HG03442 (cell line): Measurements from ENCODE around the gene PDIA4.

Source experiments
- ATAC-seq: cut with Tn5 transposase; IDR thresholded peaks from one replicate; pipeline ENCODE4 v1.9.1; 2021; ENCODE audit warnings: mild to moderate bottlenecking, moderate library complexity; ENCODE audit not compliant: unreplicated experiment

PDIA4 gene

GRCh38 chr7:148975896-148976295, 52.4 kb downstream of the PDIA4 start:
- no peak for ATAC-seq

- ATAC-seq, result no peak
These were observed 55.0 kb downstream of the PDIA4 start for GRCh38 chr7:148973256-148973655.

GRCh38 chr7:148972375-148972774, 55.9 kb downstream of the PDIA4 start:
- no peak for ATAC-seq

GRCh38 chr7:148967602-148968001, 60.7 kb downstream of the PDIA4 start:
- ATAC-seq, result no peak

GRCh38 chr7:148967032-148967372, 61.3 kb downstream of the PDIA4 start:
- no peak for ATAC-seq

- no peak for ATAC-seq
These were observed 63.6 kb downstream of the PDIA4 start for GRCh38 chr7:148964483-148965267.

GRCh38 chr7:148963583-148964482, 64.5 kb downstream of the PDIA4 start:
- ATAC-seq, result no peak

- ATAC-seq, result peak; percentile 60
These were observed 65.3 kb downstream of the PDIA4 start for GRCh38 chr7:148962823-148963582.

GRCh38 chr7:148962440-148962822, 65.9 kb downstream of the PDIA4 start:
- ATAC-seq, result peak; percentile 9

GRCh38 chr7:148959726-148960125, 68.6 kb downstream of the PDIA4 start:
- ATAC-seq, result no peak

GRCh38 chr7:148958061-148958460, 70.2 kb downstream of the PDIA4 start:
- no peak for ATAC-seq

- no peak for ATAC-seq
These were observed 73.5 kb downstream of the PDIA4 start for GRCh38 chr7:148954766-148955165.

- no peak for ATAC-seq
These were observed 74.6 kb downstream of the PDIA4 start for GRCh38 chr7:148953676-148954075.
